ENCODE measurements around the gene OR2L5. TPM values are rescaled to one million over a fixed set of nuclear protein-coding genes. Genes with fewer than 3 reads are reported as not detected.

The OR2L5 gene
- total and polyA plus RNA-seq, 2 donors (not counting 3 experiments of a cell fraction or from before 2014, with no cell fraction given), result not detected

GRCh38 chr1:248054671-248055070 is 41.2 kb downstream of the OR2L5 start:
- no peak for FAIRE-seq
- H3K79me2 ChIP-seq (ENCODE audit: control insufficient read depth, insufficient read depth, low read length), result no peaks in the 10 kb centered on the region
- no peak overlapping the region for H2AFZ ChIP-seq (ENCODE audit: low read depth, low read length)
- no peaks in the 10 kb centered on the region for H3K9me1 ChIP-seq (replicated peaks; ENCODE audit: control insufficient read depth, extremely low read depth, insufficient read depth, low read length)
- H3K9me3 ChIP-seq (replicated peaks; ENCODE audit: control insufficient read depth, insufficient read depth, low read length), result peaks cover 7% of the 10 kb centered on the region
- ChIA-PET CTCF (no interaction called here), POLR2A (no interaction called here)
- H3K27me3 ChIP-seq (ENCODE audit: control insufficient read depth in 2 of 2, insufficient read depth in 2 of 2, low read length in 2 of 2), result no peaks in the 10 kb centered on the region
- DNase-seq (ENCODE audit: low read depth, low spot score), result no peak
- no peak overlapping the region for H3K4me3 ChIP-seq (replicated peaks in 1 of 3; ENCODE audit: insufficient read depth in 1 of 3, low read depth in 1 of 3, low read length in 3 of 3)
- H3K9ac ChIP-seq (replicated peaks; ENCODE audit: extremely low read depth, insufficient read depth, low read length), result no peak overlapping the region
- no TSS peak for BruUV-seq (replicated peaks)
- H3K4me2 ChIP-seq (ENCODE audit: insufficient read depth, low read length), result no peak overlapping the region
- no peaks in the 10 kb centered on the region for H3K36me3 ChIP-seq (ENCODE audit: control insufficient read depth in 2 of 2, extremely low read depth in 1 of 2, insufficient read depth in 2 of 2, low read length in 2 of 2)
- dilution Hi-C loops (cut with MboI; ENCODE audit: extremely low pct_ligation_motif_present, low sequenced_read_pairs) (no loop called here), intact Hi-C loops (cut with micrococcal nuclease) (no loop called here)
- H3K4me1 ChIP-seq (ENCODE audit: control insufficient read depth, extremely low read depth, insufficient read depth, low read length), result no peaks in the 10 kb centered on the region
- TF ChIP-seq MAX (IDR thresholded peaks at IDR 0.05; ENCODE audit: insufficient read depth, insufficient read length) (no peak), POLR2A (IDR thresholded peaks at IDR 0.05; ENCODE audit: low read depth, low read length) (no peak)
- H4K20me1 ChIP-seq (replicated peaks; ENCODE audit: control insufficient read depth, extremely low read depth, insufficient read depth, low read length), result no peaks in the 10 kb centered on the region
- no peak overlapping the region for H3K27ac ChIP-seq (ENCODE audit: insufficient read depth, low read depth, low read length)

- TF ChIP-seq GATA2 (IDR thresholded peaks at IDR 0.05; ENCODE audit: insufficient read depth, insufficient read length, low read depth, low read length), result no peak
- TF ChIP-seq FOS (IDR thresholded peaks at IDR 0.05; ENCODE audit: borderline replicate concordance, insufficient read depth, low read length), result no peak
- TF ChIP-seq CTCF (IDR thresholded peaks at IDR 0.05; ENCODE audit: extremely low read depth in 1 of 2, insufficient read depth in 1 of 2, low read depth in 1 of 2, low read length in 2 of 2), result no peak
- no peak for TF ChIP-seq MYC (IDR thresholded peaks at IDR 0.05; ENCODE audit: low read depth, low read length)
- no peak for TF ChIP-seq EZH2 (IDR thresholded peaks at IDR 0.05; ENCODE audit: borderline replicate concordance, low read depth, low read length, severe bottlenecking)
- TF ChIP-seq POLR2AphosphoS5 (IDR thresholded peaks at IDR 0.05; ENCODE audit: insufficient read depth, low read depth, low read length), result no peak
- no peak for TF ChIP-seq JUN (IDR thresholded peaks at IDR 0.05; ENCODE audit: borderline replicate concordance, insufficient read depth, insufficient read length, low read depth)
- TF ChIP-seq MAX (IDR thresholded peaks at IDR 0.05; ENCODE audit: insufficient read depth, insufficient read length), result no peak
- TF ChIP-seq POLR2A (IDR thresholded peaks at IDR 0.05; ENCODE audit: low read depth, low read length), result no peak
- intact Hi-C loops (cut with micrococcal nuclease) (no loop called here), dilution Hi-C loops (cut with MboI; ENCODE audit: extremely low pct_ligation_motif_present, low sequenced_read_pairs) (no loop called here)
- POLR2A ChIA-PET, result no interaction called here
- CTCF ChIA-PET, result interaction anchor here (0.8 kb wide), 1 partner anchor 31 kb away, joined by 3 read pairs; no protein-coding TSS in a partner anchor
- Histone ChIP-seq H3K27ac (ENCODE audit: insufficient read depth, low read depth, low read length) (no peak overlapping the region), H3K9ac (replicated peaks; ENCODE audit: extremely low read depth, insufficient read depth, low read length) (no peak overlapping the region), H3K79me2 (ENCODE audit: control insufficient read depth, insufficient read depth, low read length) (no peaks in the 10 kb centered on the region), H3K36me3 (ENCODE audit: control insufficient read depth in 2 of 2, extremely low read depth in 1 of 2, insufficient read depth in 2 of 2, low read length in 2 of 2) (no peaks in the 10 kb centered on the region), H3K4me3 (replicated peaks in 1 of 3; ENCODE audit: insufficient read depth in 1 of 3, low read depth in 1 of 3, low read length in 3 of 3) (no peak overlapping the region), H3K9me3 (replicated peaks; ENCODE audit: control insufficient read depth, insufficient read depth, low read length) (peaks cover 5% of the 10 kb centered on the region), H3K4me1 (ENCODE audit: control insufficient read depth, extremely low read depth, insufficient read depth, low read length) (no peaks in the 10 kb centered on the region), H4K20me1 (replicated peaks; ENCODE audit: control insufficient read depth, extremely low read depth, insufficient read depth, low read length) (no peaks in the 10 kb centered on the region), H3K9me1 (replicated peaks; ENCODE audit: control insufficient read depth, extremely low read depth, insufficient read depth, low read length) (no peaks in the 10 kb centered on the region), H3K4me2 (ENCODE audit: insufficient read depth, low read length) (no peak overlapping the region), H2AFZ (ENCODE audit: low read depth, low read length) (no peak overlapping the region), H3K27me3 (ENCODE audit: control insufficient read depth in 2 of 2, insufficient read depth in 2 of 2, low read length in 2 of 2) (no peaks in the 10 kb centered on the region)
- no peak for FAIRE-seq
- DNase-seq (ENCODE audit: low read depth, low spot score), result no peak
- BruUV-seq (replicated peaks), result no TSS peak
These were observed 41.8 kb downstream of the OR2L5 start for GRCh38 chr1:248055261-248055660.
